HG02885 (cell line): ENCODE measurements around the gene DIS3L2.
"Not testable (repeated sequence)": the region's sequence is repeated elsewhere in the genome, so short reads cannot be mapped to it uniquely, and the experiment has no call there.

Experiments used
- ATAC-seq: cut with Tn5 transposase; IDR thresholded peaks from one replicate; pipeline ENCODE4 v1.9.1; 2021; ENCODE audit warnings: mild to moderate bottlenecking; ENCODE audit not compliant: unreplicated experiment, poor library complexity

The DIS3L2 gene

GRCh38 chr2:232006253-232006652, 44.7 kb downstream of the DIS3L2 start:
- no peak for ATAC-seq

DNA sequence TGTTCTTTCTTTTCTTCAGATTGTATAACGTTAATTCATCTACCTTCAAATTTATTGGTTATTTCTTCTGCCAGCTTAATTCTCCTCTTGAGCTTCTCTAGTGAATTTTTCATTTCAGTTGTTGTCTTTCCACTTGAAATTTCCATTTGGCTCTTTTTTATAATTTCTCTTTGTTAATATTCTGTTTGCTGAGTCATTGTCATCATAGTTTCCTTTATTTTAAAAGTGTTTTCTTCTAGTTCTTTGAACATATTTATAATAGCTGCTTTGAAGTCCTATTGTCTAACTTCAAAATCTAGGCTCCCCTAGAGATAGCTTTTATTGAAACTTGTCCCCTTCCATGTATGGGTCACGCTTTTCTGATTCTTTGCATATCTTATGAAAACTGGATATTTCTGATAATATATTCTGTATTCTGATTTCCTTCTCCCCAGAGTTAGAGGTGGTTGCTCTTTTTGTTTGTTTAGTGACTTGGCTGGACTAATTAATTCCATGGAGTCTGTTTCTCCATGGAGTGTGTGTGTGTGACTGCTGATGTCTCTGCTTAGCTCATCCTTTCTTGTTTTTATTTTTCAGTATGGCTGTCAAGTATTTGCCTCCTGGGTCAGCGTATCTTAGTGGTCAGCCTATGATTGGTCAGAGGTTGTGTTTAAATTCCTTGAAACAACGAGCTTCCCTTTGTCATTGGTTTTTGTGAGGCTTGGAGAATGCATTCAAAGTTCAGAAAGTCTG, 47.6 kb downstream of the DIS3L2 start:
- no peak for ATAC-seq

GRCh38 chr2:232009639-232010274, 48.2 kb downstream of the DIS3L2 start:
- no peak for ATAC-seq

GRCh38 chr2:232013701-232014353, 52.3 kb downstream of the DIS3L2 start:
- ATAC-seq = no peak

DNA sequence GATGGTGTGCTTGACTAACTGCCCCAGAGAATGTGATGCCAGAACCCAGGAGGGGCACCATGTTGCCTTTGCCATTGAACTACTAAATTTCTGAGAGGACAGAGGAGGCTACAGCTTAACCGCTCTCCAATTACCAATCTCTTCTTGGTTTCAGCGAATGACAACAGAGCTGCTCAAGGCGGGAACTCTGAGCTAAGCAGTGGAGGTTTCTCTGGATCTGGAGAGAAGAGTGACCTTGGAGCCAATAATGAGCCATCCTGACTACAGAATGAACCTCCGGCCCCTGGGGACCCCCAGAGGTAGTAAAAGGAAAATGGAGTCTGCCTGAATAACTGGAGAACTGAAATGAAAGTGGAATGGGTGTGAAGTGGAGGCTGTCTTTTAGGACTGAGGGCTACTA, 53.2 kb downstream of the DIS3L2 start:
- no peak for ATAC-seq

- ATAC-seq = no peak
Measured at GRCh38 chr2:232018181-232018580, 56.7 kb downstream of the DIS3L2 start.

- no peak for ATAC-seq
Measured at GRCh38 chr2:232022718-232023117, 61.2 kb downstream of the DIS3L2 start.

DNA sequence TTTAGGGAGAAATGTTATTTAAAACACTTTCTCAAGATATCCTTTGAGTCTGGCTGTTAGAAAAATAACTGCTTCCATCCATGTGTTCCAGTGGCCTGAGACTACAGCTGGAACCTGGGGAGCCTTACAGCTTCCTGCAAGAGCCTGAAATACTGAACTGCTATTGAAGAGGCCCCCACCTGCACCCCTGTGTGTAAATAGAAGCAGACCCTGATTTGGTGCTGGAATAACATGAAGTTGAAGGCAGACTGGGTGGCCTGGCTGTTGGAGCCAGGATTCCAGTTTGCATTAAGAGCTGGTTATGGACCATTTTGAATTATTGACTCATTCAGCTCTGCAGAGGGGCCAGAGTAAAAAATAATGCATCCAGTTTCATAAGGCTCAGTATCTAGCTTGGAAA, 61.9 kb downstream of the DIS3L2 start:
- no peak for ATAC-seq

- ATAC-seq = no peak
Measured at GRCh38 chr2:232024457-232024856, 62.9 kb downstream of the DIS3L2 start.

GRCh38 chr2:232026910-232027309, 65.4 kb downstream of the DIS3L2 start:
- ATAC-seq = peak; percentile 98

DNA sequence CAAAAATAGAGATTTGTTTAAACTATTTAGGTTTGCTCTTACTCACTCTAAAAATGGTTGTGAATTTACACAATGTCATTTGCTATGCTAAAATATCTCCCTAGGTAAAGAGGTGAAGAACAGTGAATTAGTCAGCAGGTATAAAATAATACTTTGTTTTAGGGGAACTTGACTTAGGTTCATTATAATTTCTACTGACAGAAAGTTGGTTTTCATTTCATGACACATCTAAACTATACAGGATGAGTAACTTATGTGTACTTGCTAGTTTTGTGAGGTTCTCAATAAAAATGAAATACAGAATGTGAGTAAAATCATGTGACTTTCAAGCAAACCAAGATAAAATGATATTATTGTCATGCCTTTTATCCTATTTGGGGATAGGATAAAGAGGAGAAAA, 66.0 kb downstream of the DIS3L2 start:
- ATAC-seq = no peak

- no peak for ATAC-seq
Measured at GRCh38 chr2:232028071-232028470, 66.6 kb downstream of the DIS3L2 start.

DNA sequence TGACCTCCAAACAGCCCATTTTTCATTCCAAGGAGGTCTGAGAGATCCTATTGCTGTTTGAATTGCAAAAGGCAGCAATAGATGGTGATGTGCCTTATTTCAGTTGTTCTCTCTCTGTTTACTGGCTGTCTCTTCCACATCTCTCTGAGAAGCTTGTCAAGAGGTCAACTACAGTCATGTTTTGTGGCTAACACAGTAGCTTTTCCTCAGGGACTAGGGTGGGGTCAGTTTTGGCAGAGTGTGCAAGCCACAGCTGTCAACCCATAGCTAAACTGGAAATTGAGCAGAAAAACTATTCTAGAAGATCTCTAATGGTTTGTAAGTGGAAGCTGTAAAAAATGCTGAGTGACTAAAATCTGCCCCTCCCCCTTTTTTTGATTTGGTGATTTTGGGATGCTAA, 67.1 kb downstream of the DIS3L2 start:
- no peak for ATAC-seq

DNA sequence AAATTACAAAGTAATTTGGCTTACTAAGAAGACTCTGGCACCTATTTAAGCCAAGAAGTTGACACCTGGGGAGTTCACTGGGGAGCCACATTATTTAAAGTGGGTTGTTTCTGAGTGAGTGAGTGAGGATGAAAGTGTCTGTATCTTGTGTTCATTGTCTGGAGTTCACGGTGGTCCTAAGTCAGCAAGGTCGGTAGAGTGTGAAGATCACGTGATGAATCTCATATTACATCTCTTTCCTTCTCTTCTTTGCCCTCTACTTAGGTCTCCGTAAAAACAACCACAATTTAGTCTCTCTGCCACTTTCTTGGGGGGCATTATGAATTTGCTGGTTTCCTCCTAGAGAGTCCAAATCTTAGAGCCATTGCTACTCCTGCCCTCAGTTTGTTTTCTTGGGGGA, 67.8 kb downstream of the DIS3L2 start:
- no peak for ATAC-seq

- no peak for ATAC-seq
Measured at GRCh38 chr2:232030229-232030628, 68.7 kb downstream of the DIS3L2 start.

DNA sequence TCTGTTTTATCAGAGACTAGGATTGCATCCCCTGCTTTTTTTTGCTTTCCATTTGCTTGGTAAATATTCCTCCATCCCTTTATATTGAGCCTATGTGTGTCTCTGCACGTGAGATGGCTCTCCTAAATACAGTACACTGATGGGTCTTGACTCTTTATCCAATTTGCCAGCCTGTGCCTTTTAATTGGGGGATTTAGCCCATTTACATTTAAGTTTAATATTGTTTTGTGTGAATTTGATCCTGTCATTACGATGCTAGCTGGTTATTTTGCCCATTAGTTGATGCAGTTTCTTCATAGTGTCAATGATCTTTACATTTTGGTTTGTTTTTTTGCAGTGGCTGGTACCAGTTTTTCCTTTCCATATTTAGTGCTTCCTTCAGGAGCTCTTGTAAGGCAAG, 73.8 kb downstream of the DIS3L2 start:
- not testable (repeated sequence) for ATAC-seq

DNA sequence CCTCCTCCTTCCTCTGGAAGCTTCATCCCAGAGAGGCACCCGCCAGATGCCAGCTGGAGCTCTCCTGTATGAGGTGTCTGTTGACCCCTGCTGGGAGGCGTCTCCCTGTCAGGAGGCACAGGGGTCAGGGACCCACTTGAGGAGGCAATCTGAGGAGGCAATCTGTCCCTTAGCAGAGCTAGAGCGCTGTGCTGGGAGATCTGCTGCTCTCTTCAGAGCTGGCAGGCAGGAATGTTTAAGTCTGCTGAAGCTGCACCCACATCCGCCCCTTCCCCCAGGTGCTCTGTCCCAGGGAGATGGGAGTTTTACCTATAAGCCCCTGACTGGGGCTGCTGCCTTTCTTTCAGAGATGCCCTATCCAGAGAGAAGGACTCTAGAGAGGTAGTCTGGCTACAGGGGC, 75.4 kb downstream of the DIS3L2 start:
- ATAC-seq = not testable (repeated sequence)

DNA sequence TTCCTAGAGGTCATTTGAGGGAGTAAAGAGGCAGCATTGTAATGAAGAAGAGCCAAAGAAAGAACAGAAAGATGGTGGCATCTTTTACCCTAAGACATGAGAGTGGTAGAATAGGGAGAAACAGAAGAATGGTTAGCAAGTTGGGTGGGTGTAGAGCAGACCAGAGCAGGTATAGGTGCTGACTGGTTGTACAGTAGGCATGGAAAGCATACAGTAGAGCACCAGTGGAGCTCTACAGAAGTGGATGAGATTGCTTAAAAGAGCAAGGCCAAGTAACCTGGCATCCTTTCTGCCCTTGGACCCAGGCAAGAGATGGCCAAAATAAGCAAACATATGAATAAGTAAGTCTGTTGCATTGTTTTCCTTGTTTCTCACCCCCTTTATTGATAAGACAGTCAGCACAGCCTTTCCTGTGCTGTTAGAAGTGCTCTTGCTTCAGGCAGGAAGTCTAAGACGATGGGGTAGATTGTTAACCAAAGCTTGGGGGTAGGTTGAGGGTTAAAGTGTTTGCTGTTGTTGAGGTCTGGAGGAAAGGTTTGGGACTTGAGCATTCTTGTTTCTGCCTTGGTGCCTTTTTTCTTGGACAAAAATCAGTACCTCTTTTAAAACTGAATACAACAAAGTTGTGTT, 76.9 kb downstream of the DIS3L2 start:
- no peak for ATAC-seq

DNA sequence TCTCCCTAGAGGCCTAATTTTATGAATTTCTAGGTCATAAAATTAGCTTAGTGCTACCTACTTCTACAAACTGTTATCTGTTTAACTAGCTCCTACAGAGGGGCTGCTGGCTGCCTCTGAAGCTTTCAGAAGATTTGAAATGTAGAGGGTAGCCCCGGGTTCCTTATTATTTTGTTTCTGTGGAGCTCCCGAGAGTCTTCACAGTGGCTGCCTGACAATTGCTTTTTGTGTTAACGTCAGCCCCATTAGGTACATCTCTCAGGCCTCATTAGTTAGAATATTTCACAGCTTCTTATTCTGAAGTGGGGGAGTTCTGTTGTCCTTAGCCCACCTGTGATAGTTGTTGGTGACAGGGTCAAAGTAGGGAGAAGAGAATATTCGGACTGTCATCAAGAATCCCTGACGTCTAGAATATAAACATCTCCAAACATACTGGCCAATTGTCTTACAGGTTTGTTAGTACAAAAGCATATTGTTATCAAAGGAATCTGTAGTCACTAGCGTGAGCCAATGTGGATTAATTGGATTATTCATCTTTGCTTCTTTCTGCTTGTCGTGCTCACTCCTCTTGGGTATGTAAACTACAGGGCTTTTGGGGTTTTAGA, 77.5 kb downstream of the DIS3L2 start:
- no peak for ATAC-seq

GRCh38 chr2:232042911-232043574, 81.5 kb downstream of the DIS3L2 start:
- ATAC-seq = no peak
